CD4-positive, CD25-positive, alpha-beta regulatory T cell (primary cell): Measurements from ENCODE around the gene DGKB. TPM values are rescaled to one million over a fixed set of nuclear protein-coding genes. Genes with fewer than 3 reads are reported as not detected.

Experiments used
- ATAC-seq, 2 donors: fragments of 150-1000 bp; cut with Tn5 transposase; one replicate each; pipeline ENCODE4 v1.10.0; 2021; ENCODE audit warnings: low read depth in 2 of 2, moderate number of reproducible peaks in 2 of 2, moderate library complexity in 1 of 2
- DNase-seq, 3 donors: peaks; one replicate each; pipeline versions ENCODE4 v3.0.0 to v3.0.0-alpha.2; 2012 to 2022; ENCODE audit warnings: mixed read lengths in 1 of 3
- H3K27ac ChIP-seq: one replicate; pipeline ENCODE4 v1.7.0; 2013; ENCODE audit warnings: mild to moderate bottlenecking, low read length; ENCODE audit not compliant: insufficient read depth, poor library complexity, severe bottlenecking
- H3K27me3 ChIP-seq: one replicate; pipeline ENCODE4 v1.7.0; 2013; ENCODE audit warnings: low read length; ENCODE audit not compliant: control insufficient read depth, insufficient read depth
- H3K36me3 ChIP-seq: one replicate; pipeline ENCODE4 v1.7.0; 2013; ENCODE audit warnings: mild to moderate bottlenecking, low read length, moderate library complexity; ENCODE audit not compliant: control insufficient read depth, insufficient read depth
- H3K4me1 ChIP-seq: 2 replicates; pipeline ENCODE4 v1.7.0; 2013; ENCODE audit warnings: mild to moderate bottlenecking, low read length; ENCODE audit not compliant: insufficient read depth, control insufficient read depth, poor library complexity, severe bottlenecking
- H3K4me3 ChIP-seq: one replicate; pipeline ENCODE4 v1.7.0; 2013; ENCODE audit warnings: low read depth, mild to moderate bottlenecking, low read length, moderate library complexity
- H3K9me3 ChIP-seq, 2 experiments: 1 replicate in 1 of 2; 2 replicates in 1 of 2; pipeline ENCODE4 v1.7.0; 2013; ENCODE audit warnings: low read length in 2 of 2, mild to moderate bottlenecking in 1 of 2, moderate library complexity in 1 of 2; ENCODE audit not compliant: control insufficient read depth in 2 of 2
- H3K27ac Mint-ChIP-seq, 3 donors: one replicate each; pipeline ENCODE4 v1.8.0; 2020 to 2022; ENCODE audit warnings: mild to moderate bottlenecking in 3 of 3, mixed read lengths in 3 of 3, moderate library complexity in 2 of 3
- H3K27me3 Mint-ChIP-seq: one replicate; pipeline ENCODE4 v1.8.0; 2022; ENCODE audit warnings: mild to moderate bottlenecking, mixed read lengths
- H3K36me3 Mint-ChIP-seq: one replicate; pipeline ENCODE4 v1.8.0; 2020; ENCODE audit warnings: mixed read lengths
- H3K4me1 Mint-ChIP-seq, 4 donors: one replicate each; pipeline ENCODE4 v1.8.0; 2020 to 2022; ENCODE audit warnings: mixed read lengths in 4 of 4, mild to moderate bottlenecking in 1 of 4
- H3K4me3 Mint-ChIP-seq, 4 donors: one replicate each; pipeline ENCODE4 v1.8.0; 2020 to 2022; ENCODE audit warnings: mild to moderate bottlenecking in 4 of 4, mixed read lengths in 4 of 4, moderate library complexity in 3 of 4
- H3K9me3 Mint-ChIP-seq, 7 donors: one replicate each; pipeline ENCODE4 v1.8.0; 2020 to 2022; ENCODE audit warnings: mixed read lengths in 7 of 7, mild to moderate bottlenecking in 3 of 7, moderate library complexity in 2 of 7
- polyA plus RNA-seq, 4 donors: library from polyadenylated mRNA; unstranded; fragments of 300-500 nt; fragmentation: Illumina TruSeq; gene quantifications; one replicate each; pipeline ENCODE4 v1.2.3, GENCODE V29; 2021
- total RNA-seq: library from RNA; stranded (reverse); gene quantifications from one replicate; pipeline ENCODE4 v1.2.3, GENCODE V29; 2022

Gene DGKB
- total and polyA plus RNA-seq, 5 donors from 2014 or later = not detected

DNA sequence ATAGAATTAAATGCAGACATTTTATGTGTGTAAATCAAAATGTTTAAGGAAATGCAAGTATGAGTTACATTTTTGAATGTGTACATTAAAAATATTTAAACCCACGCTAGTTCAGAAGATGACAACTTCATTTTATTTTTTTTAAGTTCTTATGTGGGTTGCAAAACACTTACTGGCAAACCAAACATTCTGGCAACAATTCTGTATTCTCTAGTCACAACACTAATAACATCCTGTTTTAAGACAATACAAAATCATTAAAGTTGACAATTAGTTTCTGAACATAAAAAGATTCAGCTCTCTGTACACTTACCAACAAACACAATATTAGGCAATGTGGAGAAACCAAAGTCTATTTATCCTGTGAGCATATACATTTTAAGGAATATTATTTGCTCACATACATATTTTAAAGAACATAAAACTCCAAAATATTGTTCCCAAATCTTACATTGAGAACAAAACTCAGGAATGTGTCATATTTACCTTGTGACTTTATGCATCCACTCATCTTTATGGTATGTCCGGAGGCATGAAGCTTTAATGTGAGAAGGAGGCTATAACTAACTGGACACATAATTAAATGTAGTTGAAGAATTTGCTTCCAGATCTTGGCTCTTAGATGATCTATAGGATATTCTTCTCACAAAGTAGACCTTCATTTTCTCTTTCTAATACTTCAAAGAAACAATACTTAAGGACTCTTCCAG is 134.7 kb downstream of the DGKB start:
- no peak overlapping the region for H3K4me3 Mint-ChIP-seq
- H3K9me3 Mint-ChIP-seq = peaks cover 0 to 13% (median 4%) of the 10 kb centered on the region in 7 donors
- no peak for DNase-seq
- H3K27me3 ChIP-seq = no peaks in the 10 kb centered on the region
- ATAC-seq = no peak
- H3K9me3 ChIP-seq = no peaks in the 10 kb centered on the region
- no peak overlapping the region for H3K27ac ChIP-seq
- no peaks in the 10 kb centered on the region for H3K4me1 ChIP-seq
- H3K36me3 Mint-ChIP-seq = no peaks in the 10 kb centered on the region
- no peaks in the 10 kb centered on the region for H3K36me3 ChIP-seq
- no peaks in the 10 kb centered on the region for H3K27me3 Mint-ChIP-seq
- H3K27ac Mint-ChIP-seq = no peak overlapping the region
- no peaks in the 10 kb centered on the region for H3K4me1 Mint-ChIP-seq
- no peak overlapping the region for H3K4me3 ChIP-seq

DNA sequence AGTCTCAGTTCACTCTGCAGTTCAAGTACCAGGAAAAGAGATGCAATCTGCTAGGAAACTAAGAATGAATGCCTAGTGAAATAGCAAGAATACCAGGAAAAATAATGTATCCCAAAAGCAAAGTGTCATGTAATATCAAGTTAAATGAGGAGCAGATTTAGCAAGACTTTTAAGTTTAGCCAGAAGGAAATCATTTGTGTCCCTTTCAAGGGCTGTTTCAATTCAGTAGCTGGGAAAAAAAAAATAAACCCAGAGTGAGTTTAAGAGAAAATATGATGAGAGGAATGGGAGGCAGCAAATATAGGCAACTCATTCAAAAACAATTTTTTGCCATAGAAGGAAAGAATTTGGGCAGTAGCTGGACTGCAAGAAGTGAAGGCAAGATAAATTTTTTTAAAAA is 135.8 kb downstream of the DGKB start:
- Histone ChIP-seq H3K27ac (no peak overlapping the region), H3K27me3 (no peaks in the 10 kb centered on the region), H3K9me3 (no peaks in the 10 kb centered on the region), H3K4me1 (no peaks in the 10 kb centered on the region), H3K36me3 (no peaks in the 10 kb centered on the region), H3K4me3 (no peak overlapping the region)
- DNase-seq (no peak), ATAC-seq (no peak)
- Mint-ChIP-seq H3K36me3 (no peaks in the 10 kb centered on the region), H3K9me3 (peaks cover 0 to 10% (median 5%) of the 10 kb centered on the region in 7 donors), H3K27me3 (no peaks in the 10 kb centered on the region), H3K4me3 (no peak overlapping the region), H3K27ac (peak overlapping the region in 1 of 3 donors; percentile 57), H3K4me1 (no peaks in the 10 kb centered on the region)

DNA sequence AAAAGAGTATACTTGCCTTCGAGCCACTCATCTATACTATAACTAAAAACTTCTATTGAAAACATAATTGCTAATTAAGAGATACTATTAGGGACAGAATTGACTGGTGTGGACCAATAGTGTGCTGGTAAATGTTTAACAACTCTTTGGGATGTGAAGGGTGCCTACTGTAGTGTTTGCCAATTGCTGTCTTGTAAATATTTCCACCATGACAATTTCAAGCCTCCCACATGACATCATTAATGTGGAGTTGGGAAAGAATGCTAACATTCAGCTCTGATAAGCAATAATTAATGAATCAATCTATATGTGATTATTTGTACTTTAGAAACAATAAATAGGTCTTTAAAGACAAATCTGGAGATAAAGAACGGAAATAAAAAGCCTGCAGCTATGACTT is 136.8 kb downstream of the DGKB start:
- H3K27me3 Mint-ChIP-seq = no peaks in the 10 kb centered on the region
- DNase-seq = no peak
- H3K36me3 Mint-ChIP-seq = no peaks in the 10 kb centered on the region
- Histone ChIP-seq H3K4me1 (no peaks in the 10 kb centered on the region), H3K4me3 (no peak overlapping the region), H3K9me3 (no peaks in the 10 kb centered on the region), H3K36me3 (no peaks in the 10 kb centered on the region), H3K27ac (no peak overlapping the region), H3K27me3 (no peaks in the 10 kb centered on the region)
- no peak overlapping the region for H3K4me3 Mint-ChIP-seq
- no peaks in the 10 kb centered on the region for H3K4me1 Mint-ChIP-seq
- H3K27ac Mint-ChIP-seq = no peak overlapping the region
- no peak for ATAC-seq
- peaks cover 0 to 10% (median 6%) of the 10 kb centered on the region in 7 donors for H3K9me3 Mint-ChIP-seq

DNA sequence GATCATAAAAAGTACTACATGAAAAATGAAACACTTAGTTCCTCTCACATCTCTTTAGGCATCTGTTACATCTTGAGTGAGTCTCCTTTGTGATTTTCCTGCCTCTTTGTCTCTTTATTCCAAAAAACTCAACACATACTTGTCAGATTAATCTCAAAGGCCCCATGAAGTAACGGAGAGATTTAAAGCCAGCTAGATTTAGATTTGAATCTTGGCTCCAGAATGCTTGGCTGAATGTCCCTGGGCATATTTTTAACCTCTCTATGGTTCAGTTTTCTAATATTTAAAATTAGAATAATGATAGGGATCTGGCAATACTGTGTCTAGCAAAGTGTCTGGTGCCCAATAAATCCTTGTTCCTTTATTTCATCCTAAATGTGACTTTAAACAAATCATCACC is 140.0 kb downstream of the DGKB start:
- no peaks in the 10 kb centered on the region for H3K4me1 Mint-ChIP-seq
- H3K4me3 Mint-ChIP-seq = no peak overlapping the region
- Histone ChIP-seq H3K27ac (no peak overlapping the region), H3K4me1 (no peaks in the 10 kb centered on the region), H3K4me3 (no peak overlapping the region), H3K27me3 (no peaks in the 10 kb centered on the region), H3K9me3 (no peaks in the 10 kb centered on the region), H3K36me3 (no peaks in the 10 kb centered on the region)
- no peaks in the 10 kb centered on the region for H3K27me3 Mint-ChIP-seq
- peaks cover 3 to 16% (median 9%) of the 10 kb centered on the region in 7 donors for H3K9me3 Mint-ChIP-seq
- ATAC-seq = no peak
- H3K36me3 Mint-ChIP-seq = no peaks in the 10 kb centered on the region
- no peak overlapping the region for H3K27ac Mint-ChIP-seq
- no peak for DNase-seq

DNA sequence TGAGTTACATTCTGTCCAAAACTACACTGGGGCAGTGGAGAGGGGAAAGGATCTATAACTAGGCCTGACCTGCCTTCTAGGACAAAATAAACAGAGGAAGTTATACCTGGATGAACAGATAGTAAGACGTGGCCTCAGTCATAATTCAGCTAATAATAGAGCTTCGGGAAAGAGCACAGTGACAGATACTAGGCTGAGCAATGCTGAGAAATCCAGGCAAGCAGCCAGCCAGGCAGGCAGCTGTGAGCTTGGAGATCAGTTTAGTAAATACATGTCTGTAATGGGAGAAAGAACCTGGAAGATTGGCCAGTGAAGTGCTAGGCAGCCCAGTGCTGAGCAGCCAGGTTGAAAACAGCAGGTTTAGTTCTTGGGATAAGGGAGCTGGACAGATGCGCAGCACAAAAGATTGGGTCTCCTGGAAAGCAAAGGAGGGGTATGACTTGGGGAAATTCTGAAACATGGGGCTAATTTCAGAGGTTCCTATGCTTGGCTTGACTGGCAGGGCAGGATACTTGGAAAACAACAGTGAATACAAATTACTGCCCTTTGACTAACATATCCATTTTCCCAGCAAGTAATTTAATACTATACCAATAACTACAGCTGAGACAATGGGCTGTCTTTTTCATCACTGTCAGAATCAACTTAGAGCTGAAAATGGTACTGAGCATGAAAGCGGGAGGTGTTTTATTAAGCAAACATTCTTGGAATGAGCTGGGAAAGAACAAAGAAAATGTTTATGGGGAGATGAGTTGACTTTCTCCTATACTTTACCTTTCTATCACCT is 140.8 kb downstream of the DGKB start:
- H3K27ac ChIP-seq = no peak overlapping the region
- H3K4me1 ChIP-seq = no peaks in the 10 kb centered on the region
- Mint-ChIP-seq H3K27me3 (no peaks in the 10 kb centered on the region), H3K4me1 (no peaks in the 10 kb centered on the region), H3K27ac (no peak overlapping the region), H3K4me3 (no peak overlapping the region), H3K9me3 (peaks cover 3 to 16% (median 9%) of the 10 kb centered on the region in 7 donors), H3K36me3 (no peaks in the 10 kb centered on the region)
- H3K9me3 ChIP-seq = no peaks in the 10 kb centered on the region
- no peaks in the 10 kb centered on the region for H3K36me3 ChIP-seq
- DNase-seq (no peak), ATAC-seq (no peak)
- H3K4me3 ChIP-seq = no peak overlapping the region
- H3K27me3 ChIP-seq = no peaks in the 10 kb centered on the region

DNA sequence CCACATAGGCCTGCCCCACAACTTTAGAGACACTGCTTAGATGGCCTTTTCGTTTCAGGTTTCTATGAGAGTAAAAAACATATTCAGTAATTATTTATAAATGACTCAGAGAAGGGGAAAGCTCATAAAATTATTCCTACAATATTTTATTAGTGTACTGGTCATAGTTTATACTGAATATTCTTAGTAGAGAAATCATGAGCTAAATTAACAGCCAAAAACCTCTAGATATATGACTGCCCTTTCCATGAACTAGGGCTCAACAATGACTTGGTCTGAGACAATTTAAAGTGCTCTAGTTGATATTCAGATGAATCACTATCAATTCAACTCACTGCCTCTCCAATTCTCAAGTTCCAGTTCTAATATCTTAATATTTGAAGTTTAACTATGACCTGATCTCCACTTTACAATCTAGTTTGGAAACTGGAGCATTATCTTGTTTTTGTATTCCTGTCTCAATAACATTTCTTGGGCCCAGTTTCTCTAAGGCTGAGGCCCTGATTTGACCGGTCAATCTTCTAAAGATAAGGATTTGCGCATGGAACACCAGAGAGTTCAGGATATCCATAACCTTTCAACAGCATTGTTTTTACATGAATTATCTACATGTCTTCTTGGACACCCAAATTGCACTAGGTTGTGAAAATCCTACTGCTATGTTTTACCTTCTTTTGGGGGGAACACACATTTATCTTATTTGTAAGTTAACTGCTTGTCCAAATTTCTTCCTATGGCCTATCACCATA is 141.6 kb downstream of the DGKB start:
- H3K36me3 ChIP-seq = no peaks in the 10 kb centered on the region
- DNase-seq = no peak
- H3K9me3 ChIP-seq = no peaks in the 10 kb centered on the region
- Mint-ChIP-seq H3K27me3 (no peaks in the 10 kb centered on the region), H3K4me3 (no peak overlapping the region), H3K36me3 (no peaks in the 10 kb centered on the region), H3K4me1 (no peaks in the 10 kb centered on the region), H3K9me3 (peaks cover 3 to 16% (median 7%) of the 10 kb centered on the region in 7 donors), H3K27ac (no peak overlapping the region)
- no peak overlapping the region for H3K4me3 ChIP-seq
- H3K27ac ChIP-seq = no peak overlapping the region
- no peaks in the 10 kb centered on the region for H3K27me3 ChIP-seq
- H3K4me1 ChIP-seq = no peaks in the 10 kb centered on the region
- no peak for ATAC-seq

DNA sequence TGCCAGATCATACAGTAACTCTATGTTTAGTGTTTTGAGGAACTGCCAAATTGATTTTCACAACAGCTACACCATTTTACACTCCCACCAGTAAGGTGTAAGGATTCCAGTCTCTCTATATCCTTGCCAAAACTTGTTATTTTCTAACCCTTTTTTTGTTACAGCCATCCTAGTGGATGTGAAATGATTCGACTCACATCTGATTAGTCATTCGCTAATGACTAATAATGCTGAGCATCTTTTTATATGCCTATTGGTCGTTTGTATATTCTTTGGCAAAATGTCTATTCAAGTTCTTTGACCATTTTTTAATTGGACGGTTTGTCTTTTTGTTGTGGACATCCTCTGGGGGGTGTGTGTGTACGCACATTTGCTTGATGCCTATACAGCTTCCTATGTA is 142.8 kb downstream of the DGKB start:
- Histone ChIP-seq H3K4me3 (no peak overlapping the region), H3K27me3 (no peaks in the 10 kb centered on the region), H3K36me3 (no peaks in the 10 kb centered on the region), H3K4me1 (no peaks in the 10 kb centered on the region), H3K27ac (no peak overlapping the region), H3K9me3 (no peaks in the 10 kb centered on the region)
- Mint-ChIP-seq H3K27me3 (no peaks in the 10 kb centered on the region), H3K9me3 (peaks cover 3 to 16% (median 7%) of the 10 kb centered on the region in 7 donors), H3K4me1 (no peaks in the 10 kb centered on the region), H3K4me3 (no peak overlapping the region), H3K36me3 (no peaks in the 10 kb centered on the region), H3K27ac (no peak overlapping the region)
- ATAC-seq (no peak), DNase-seq (no peak)
